Astrocyte (in vitro differentiated cells and primary cell): Measurements from ENCODE around the gene AHSP.

ENCODE experiments used
- CTCF ChIP-seq: IDR thresholded peaks from 2 replicates; pipeline ENCODE4 v1.5.1; 2011; ENCODE audit warnings: low read depth, mild to moderate bottlenecking, inconsistent platforms, low read length, moderate library complexity; ENCODE audit not compliant: insufficient read depth
- EZH2 ChIP-seq: IDR thresholded peaks from 2 replicates; pipeline ENCODE4 v1.6.1; 2012; ENCODE audit warnings: mild to moderate bottlenecking, low read length, inconsistent platforms; ENCODE audit not compliant: insufficient read depth

GRCh38 chr16:31489616-31490584 lies 37.8 kb upstream of the AHSP start:
- TF ChIP-seq CTCF (no peak), EZH2 (no peak)
